ENCODE results near the gene CYBC1.
"Not testable (repeated sequence)": the region's sequence is repeated elsewhere in the genome, so short reads cannot be mapped to it uniquely, and the experiment has no call there.

The CYBC1 gene

GRCh38 chr17:82432017-82432416, 18.5 kb downstream of the CYBC1 start:
- no peak for DNase-seq

- no peak for DNase-seq
These were observed 20.7 kb downstream of the CYBC1 start for GRCh38 chr17:82429824-82430223.

DNA sequence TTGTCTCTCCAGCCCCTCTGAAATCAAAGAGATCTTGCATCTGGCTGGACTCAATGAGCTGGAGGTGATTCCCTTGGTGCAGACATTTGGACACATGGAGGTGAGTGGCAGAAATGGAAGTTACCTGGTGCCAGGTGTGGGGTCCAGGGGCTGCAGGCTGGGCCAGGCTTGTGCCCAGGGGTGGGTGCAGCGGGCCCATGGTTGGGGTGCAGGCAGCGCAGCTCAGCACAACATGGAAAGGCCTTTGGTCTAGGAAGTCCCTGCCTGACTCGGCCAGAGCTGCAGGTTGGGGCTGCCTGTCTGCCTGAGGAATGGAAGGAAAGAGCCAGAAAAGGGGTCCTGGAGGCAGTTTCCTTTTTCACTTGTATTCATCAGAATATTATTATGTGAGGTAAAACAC, 22.0 kb downstream of the CYBC1 start:
- DNase-seq: no peak

DNA sequence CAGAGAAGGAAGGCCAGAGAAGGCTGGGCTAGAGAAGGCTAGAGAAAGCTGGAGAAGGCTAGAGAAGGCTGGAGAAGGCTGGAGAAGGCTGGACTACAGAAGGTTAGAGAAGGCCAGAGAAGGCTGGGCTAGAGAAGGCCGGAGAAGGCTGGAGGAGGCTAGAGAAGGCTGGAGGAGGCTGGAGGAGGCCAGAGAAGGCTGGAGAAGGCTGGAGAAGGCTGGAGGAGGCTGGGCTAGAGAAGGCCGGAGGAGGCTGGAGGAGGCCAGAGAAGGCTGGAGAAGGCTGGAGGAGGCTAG, 25.7 kb downstream of the CYBC1 start:
- no peak for DNase-seq

DNA sequence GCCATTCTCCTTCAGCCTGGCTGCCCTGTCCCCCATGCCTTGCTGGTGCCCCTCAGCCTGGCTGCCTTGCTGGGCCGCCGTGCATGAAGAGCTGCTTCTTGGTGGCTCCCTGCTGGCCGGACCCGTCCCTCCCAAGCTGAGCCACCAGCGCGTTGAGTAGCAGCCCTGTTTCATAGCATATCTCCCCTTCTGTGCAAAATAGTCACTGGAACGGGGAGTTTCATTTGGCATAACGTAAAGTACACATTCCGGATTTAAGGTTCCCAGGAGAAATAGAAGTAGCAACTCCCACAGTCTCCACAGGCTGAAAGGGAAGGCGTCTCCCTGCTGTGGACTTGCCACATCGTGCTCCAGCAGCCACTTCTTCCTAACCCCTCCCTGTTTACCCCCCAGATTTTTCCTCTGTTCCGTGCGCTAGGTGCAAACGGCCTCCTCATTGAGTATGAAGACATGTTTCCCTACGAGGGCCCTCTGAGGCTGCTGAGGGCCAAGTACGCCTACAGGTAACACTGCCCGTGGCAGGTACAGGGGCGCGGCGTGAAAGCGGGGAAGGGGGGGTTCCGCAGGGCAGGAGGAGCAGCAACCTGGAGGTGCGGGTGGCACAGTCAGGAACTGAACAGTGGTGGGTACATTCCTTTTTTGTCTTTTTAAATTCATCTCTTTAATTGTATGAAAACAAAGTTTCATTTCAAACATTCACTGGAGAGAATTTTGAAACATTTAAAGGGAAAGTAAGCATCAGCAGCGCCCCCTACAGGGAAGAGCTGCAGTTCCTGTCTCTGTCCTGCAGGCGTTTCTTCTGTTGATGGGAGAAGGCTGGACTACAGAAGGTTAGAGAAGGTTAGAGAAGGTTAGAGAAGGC, 26.3 kb downstream of the CYBC1 start:
- DNase-seq: peak; percentile 78

- peak; percentile 67 for DNase-seq
These were observed 31.0 kb downstream of the CYBC1 start for GRCh38 chr17:82419540-82419939.

- DNase-seq: peak; percentile 92
These were observed 32.3 kb downstream of the CYBC1 start, which contains the start of the genes HEXD and OGFOD3 for GRCh38 chr17:82418001-82418986. HEXD (plus strand) TSS chr17:82418347; CDS start chr17:82419800, 1,453 bp downstream. OGFOD3 (minus strand) TSS chr17:82418586; CDS start chr17:82418485, 101 bp downstream.

DNA sequence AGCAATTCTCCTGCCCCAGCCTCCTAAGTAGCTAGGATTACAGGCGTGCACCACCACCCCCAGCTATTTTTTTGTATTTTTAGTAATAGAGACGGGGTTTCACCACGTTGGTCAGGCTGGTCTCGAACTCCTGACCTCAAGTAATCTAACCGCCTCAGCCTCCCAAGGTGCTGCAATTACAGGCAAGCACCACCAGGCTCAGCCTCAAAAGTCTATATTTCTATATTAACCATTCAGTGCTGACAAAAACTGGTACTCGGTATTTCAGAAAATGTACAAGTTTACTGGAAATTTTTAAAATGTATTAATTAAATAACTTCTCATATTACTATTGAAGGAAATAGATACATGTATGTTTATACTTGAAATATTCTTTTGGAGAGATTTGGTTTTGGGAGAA, 33.8 kb downstream of the CYBC1 start:
- no peak for DNase-seq

DNA sequence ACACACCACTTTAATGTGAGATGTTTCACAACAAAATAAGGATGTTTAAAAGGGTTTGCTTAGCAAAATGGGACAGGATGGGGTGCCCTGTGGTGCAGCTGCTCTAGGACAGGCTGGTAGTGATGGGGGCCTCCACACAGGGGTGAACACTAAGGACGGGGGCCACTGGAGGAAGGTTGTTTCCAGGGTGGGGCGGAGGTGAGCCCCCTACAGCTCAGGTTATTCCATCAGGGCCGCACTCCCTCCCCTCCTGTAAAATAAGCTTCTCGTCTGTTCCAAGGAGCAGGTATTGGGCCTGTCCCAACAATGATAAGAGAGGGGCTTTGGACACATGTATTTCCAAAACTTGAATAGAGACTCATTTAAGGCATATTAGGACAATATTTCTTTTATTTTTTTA, 34.3 kb downstream of the CYBC1 start:
- no peak for DNase-seq

DNA sequence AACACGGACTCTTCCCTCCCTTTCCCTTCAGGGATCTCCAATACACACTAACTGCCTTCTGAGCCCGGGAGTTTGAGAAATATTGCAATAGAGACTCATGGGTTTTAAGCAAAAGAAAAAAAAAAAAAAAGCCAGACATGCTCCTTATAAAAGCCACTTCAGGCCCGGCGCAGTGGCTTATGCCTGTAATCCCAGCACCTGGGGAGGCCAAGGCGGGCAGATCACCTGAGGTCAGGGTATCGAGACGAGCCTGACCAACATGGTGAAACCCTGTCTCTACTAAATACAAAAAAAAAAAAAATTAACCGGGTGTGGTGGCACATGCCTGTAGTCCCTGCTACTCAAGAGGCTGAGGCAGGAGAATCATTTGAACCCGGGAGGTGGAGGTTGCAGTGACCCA, 34.8 kb downstream of the CYBC1 start:
- DNase-seq: no peak

DNA sequence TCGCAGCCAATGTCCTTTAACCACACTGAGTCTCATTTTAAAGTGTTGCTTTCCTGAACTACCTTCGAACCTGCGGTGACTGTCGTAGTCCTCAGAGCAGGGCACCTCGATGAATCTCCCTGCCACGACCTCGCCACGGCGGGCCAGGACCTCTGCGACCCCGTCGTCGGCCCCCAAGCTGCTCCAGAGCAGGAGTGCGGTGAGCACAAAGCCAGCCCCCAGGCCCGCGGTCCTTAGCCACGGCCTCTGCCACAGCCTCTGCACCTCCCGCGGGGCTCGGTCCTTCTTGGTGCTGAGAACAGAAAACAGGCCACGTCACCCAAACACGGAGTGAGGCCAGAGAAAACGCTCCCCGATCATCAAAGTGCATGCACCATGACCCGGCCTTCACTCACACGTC, 35.2 kb downstream of the CYBC1 start:
- no peak for DNase-seq

DNA sequence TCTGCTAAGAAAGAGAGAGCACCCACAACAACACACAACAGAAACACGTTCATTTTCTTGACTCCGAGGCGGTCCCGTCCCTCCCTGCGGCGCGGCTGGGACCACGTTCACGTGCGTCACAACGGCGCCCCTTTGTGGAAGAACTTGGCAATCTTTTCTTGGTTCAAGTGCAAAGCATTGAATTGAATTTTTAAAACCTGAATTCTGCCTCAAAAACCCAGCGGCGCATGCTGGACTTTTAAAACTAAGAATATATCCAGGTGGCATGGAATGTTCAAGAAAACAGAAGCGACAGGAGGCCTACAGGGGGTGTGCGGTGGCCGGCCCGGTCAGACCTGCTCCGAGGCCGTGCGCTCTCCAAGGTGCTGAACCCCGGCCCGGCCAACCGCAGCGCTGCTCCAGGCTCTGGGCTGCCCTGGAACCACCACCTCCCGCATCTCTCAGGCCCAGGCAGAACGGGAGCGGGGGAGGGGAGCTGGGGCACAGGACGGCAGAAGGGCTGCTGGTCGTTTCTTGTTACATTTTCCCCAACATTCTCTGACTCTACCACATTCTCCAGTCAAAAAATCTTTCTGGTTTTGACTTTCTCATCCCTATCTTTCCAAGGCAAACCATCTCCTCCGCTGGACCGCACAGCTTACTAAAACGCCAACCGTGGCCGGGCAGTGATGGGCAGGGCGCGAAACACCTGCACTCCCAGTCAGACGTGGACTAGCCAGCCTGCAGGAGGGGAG, 35.8 kb downstream of the CYBC1 start:
- DNase-seq: peak; percentile 88

DNA sequence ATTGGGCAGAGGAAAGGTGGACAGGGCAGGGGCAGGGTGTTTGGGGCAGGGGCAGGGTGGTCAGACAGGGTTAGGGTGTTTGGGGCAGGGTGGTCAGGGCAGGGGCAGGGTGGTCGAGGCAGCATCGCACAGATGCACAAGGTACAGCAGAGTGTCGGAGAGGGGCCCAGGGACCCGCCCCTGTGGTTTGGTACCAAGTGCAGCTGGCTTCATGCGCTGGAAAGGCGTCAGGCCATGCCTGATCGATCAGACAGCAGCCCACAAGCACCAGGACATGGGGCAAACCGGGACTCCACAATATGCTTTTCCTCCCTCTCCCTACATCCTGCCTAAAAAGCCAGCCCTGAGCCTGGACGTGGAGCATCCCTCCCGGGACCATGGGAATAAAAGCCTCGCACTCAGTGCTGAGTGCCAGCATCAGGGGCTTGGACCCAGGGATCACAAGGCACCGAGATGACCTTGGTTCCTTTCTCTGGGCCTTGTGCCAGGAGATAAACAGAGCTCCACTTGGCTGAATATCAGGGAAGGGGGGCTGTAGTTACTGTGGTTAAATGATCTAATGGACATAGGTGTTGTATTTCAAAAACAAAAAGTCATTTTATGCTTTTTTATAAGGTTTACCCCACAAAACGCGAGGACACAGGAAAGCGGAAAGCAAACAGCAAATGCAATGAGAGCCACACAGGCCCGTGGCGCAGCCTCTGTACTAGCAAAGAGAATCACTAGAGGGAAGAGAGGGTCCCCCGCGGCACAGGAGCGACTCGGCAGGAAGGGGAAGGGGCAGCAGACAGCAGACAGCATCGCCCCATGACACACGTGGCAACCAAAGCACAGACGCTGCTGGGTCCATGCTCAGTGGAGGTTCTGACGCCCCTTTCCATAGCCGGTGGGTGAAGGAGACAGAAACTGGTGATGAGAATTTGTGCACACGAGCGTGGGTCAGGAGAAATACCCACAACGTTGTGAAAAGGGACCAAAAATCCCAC, 37.7 kb downstream of the CYBC1 start:
- DNase-seq: no peak

DNA sequence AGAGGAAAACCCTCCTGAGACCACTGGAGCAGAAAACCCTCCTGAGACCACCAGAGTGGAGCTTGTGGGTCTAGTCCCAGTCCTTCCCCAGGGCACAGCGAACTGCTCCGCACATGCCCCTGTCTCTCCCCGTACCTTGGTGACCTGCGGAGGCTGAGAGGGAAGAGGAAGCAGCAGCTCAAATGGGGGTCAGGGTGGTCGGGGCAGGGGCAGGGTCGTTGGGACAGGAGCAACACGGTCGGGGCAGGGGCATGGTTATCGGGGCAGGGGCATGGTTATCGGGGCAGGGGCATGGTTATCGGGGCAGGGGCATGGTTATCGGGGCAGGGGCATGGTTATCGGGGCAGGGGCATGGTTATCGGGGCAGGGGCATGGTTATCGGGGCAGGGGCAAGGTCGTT, 38.5 kb downstream of the CYBC1 start:
- not testable (repeated sequence) for DNase-seq

DNA sequence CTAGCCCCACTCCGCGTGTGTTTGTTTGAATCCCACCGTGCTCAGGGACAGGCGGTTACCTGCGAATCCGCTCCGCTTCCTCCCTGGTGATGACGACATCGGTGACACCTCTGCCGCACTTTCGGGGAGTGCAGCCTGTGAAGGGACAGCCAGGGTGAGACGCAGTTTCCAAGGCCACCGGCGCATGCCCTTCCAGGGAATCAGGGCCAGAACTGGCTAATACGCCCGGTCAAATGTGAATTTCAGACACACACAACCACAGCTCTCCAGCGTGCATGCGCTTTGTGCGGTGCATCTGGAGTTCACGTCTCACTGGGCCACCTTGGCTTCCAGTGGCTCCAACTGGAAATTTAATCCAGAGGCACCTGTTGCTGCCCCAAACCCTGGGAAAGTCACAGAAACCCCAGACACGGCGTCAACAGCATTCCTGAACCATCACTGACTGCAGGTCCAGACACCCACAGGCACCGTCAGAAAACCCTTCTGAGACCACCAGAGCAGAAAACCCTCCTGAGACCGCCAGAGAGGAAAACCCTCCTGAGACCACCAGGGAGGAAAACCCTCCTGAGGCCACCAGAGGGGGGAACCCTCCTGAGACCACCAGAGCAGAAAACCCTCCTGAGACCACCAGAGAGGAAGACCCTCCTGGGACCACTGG, 39.0 kb downstream of the CYBC1 start:
- DNase-seq: no peak

DNA sequence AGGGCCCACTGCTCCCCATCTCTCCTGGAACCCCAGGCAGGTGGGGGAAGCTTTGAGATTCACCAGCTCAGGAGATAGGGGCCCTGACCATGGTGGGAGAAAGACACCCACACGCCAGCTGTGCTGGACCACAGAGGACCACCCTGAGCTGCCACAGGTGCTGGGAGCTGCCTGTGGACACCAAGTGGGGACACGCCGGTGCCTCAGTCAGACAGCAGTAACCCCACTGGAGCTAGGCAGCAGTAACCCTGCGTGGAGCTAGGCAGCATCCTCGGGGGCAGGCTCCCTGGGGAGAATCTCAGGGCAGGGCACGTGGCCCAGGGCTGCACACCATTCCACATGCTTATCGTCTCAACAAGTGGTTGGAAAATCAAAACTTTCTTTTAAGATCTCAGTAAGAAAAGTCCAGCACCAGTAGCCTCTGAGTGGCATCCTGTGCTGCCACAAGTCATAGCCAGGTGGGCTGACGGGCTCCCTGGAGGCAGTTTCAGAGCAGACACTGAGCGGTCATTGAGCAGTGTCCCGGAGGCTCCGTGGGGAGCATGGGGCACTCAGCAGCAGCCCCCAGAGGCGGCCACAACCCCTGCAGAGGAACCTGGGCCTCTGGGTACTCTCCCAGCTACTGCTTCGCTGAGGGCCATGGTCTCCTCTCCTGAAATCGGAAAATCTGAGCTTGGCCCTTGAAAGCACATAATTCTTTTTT, 40.4 kb downstream of the CYBC1 start:
- no peak for DNase-seq

- no peak for DNase-seq
These were observed 41.6 kb downstream of the CYBC1 start for GRCh38 chr17:82408938-82409318.

DNA sequence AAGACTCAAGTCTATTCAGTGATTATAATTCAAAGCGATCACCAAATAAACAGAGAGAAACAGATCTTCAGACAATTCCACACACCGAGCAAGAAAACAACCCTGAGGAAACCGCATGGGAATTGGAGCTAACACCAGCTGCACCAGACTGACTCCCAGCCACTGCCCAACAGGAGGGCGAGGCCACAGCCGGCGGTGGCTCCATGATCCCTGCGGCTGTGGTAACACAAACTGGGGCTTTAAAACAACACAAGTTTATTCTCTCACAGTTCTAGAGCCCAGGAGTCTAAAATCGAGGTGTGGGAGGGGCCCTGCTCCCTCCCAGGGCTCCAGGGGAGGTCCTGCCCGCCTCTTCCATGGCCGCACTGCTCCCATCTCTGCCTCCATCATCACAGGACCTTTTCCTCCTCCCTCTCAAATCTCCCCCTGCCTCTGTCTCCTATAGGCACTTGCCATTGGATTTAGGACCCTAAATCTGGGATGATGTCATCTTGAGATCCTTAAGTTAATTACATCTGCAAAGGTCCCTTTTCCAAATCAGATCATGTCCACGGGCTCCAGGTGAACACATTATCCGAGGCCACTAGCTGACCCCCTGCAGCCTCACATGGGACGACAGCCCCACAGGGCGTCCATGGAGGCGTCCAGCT, 42.1 kb downstream of the CYBC1 start:
- no peak for DNase-seq

DNA sequence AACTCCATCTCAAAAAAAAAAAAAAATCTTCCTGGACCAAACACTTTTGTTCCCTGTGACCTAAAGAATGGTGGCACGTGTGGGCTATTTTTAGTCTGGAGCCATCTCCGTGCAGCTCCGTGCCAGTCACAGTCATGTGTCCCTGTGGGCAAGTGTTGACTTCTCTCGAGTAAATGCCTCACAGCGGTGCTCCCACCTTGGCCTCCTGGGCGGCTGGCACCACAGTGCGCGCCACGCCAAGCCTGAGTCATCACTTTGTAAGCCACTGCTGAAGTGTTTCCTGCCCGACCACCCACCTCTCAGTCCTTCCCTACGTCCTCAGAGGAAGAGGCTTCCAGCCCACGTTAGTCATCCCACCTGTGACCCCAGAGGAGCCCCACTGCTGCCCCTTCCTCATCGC, 43.3 kb downstream of the CYBC1 start:
- DNase-seq: peak; percentile 52

GRCh38 chr17:82406131-82406671, 44.4 kb downstream of the CYBC1 start:
- DNase-seq: no peak
